ENCODE measurements around the gene PTPN1.

Gene PTPN1

GRCh38 chr20:50609438-50609989 lies 99.3 kb downstream of the PTPN1 start:
- Histone ChIP-seq H3K36me3 (replicated peaks) (no peaks in the 10 kb centered on the region), H3K4me3 (ENCODE audit: low read depth, low read length) (no peak overlapping the region), H3K27ac (no peak overlapping the region), H3K27me3 (replicated peaks) (no peaks in the 10 kb centered on the region)
- no peak for DNase-seq
- no peak for TF ChIP-seq CTCF (IDR thresholded peaks at IDR 0.05; ENCODE audit: low read depth, low read length, missing control alignments)
- in situ Hi-C loops (cut with HindIII; ENCODE audit: low pct_ligation_motif_present, low sequenced_read_pairs), result no loop called here

GRCh38 chr20:50610212-50610718 lies 100.1 kb downstream of the PTPN1 start:
- H3K27ac ChIP-seq, result no peak overlapping the region
- DNase-seq, result no peak
- peak; percentile 32 for TF ChIP-seq CTCF (IDR thresholded peaks at IDR 0.05; ENCODE audit: low read depth, low read length, missing control alignments)
- no peaks in the 10 kb centered on the region for H3K27me3 ChIP-seq (replicated peaks)
- no peak overlapping the region for H3K4me3 ChIP-seq (ENCODE audit: low read depth, low read length)
- H3K36me3 ChIP-seq (replicated peaks), result no peaks in the 10 kb centered on the region
- in situ Hi-C loops (cut with HindIII; ENCODE audit: low pct_ligation_motif_present, low sequenced_read_pairs), result no loop called here

GRCh38 chr20:50611128-50611810 lies 101.1 kb downstream of the PTPN1 start:
- no peak for TF ChIP-seq CTCF (IDR thresholded peaks at IDR 0.05; ENCODE audit: low read depth, low read length, missing control alignments)
- H3K27ac ChIP-seq, result no peak overlapping the region
- no peak for DNase-seq
- H3K27me3 ChIP-seq (replicated peaks), result no peaks in the 10 kb centered on the region
- H3K4me3 ChIP-seq (ENCODE audit: low read depth, low read length), result no peak overlapping the region
- no peaks in the 10 kb centered on the region for H3K36me3 ChIP-seq (replicated peaks)
- in situ Hi-C loops (cut with HindIII; ENCODE audit: low pct_ligation_motif_present, low sequenced_read_pairs), result no loop called here

GRCh38 chr20:50613438-50614169 lies 103.4 kb downstream of the PTPN1 start:
- no peak for TF ChIP-seq CTCF (IDR thresholded peaks at IDR 0.05; ENCODE audit: low read depth, low read length, missing control alignments)
- Histone ChIP-seq H3K4me3 (ENCODE audit: low read depth, low read length) (no peak overlapping the region), H3K36me3 (replicated peaks) (no peaks in the 10 kb centered on the region), H3K27ac (no peak overlapping the region), H3K27me3 (replicated peaks) (no peaks in the 10 kb centered on the region)
- DNase-seq, result no peak
- in situ Hi-C loops (cut with HindIII; ENCODE audit: low pct_ligation_motif_present, low sequenced_read_pairs), result no loop called here

GRCh38 chr20:50615407-50615806 lies 105.2 kb downstream of the PTPN1 start:
- Histone ChIP-seq H3K27me3 (replicated peaks) (no peaks in the 10 kb centered on the region), H3K4me3 (ENCODE audit: low read depth, low read length) (no peak overlapping the region), H3K36me3 (replicated peaks) (no peaks in the 10 kb centered on the region), H3K27ac (no peak overlapping the region)
- no peak for TF ChIP-seq CTCF (IDR thresholded peaks at IDR 0.05; ENCODE audit: low read depth, low read length, missing control alignments)
- DNase-seq, result no peak
- in situ Hi-C loops (cut with HindIII; ENCODE audit: low pct_ligation_motif_present, low sequenced_read_pairs), result no loop called here

Measured in brain microvascular endothelial cell (primary cell).